Fibroblast of the aortic adventitia (primary cell): ENCODE measurements around the gene TMEM25. TPM values are rescaled to one million over a fixed set of nuclear protein-coding genes. Genes with fewer than 3 reads are reported as not detected.

Experiments used
- DNase-seq: peaks from one replicate; pipeline ENCODE4 v3.0.0-alpha.2; 2010; ENCODE audit warnings: low read depth
- H3K4me3 ChIP-seq: 2 replicates; pipeline ENCODE4 v1.5.1; 2011; ENCODE audit warnings: low read depth, mild to moderate bottlenecking, control low read depth, low read length, moderate library complexity
- CTCF ChIP-seq: IDR thresholded peaks from 2 replicates; pipeline ENCODE4 v1.5.1; 2011; ENCODE audit warnings: mild to moderate bottlenecking, low read length, control low read depth, inconsistent platforms; ENCODE audit not compliant: insufficient read depth
- total RNA-seq: library from RNA; depleted of rRNA; stranded (reverse); fragments of >200 nt; gene quantifications from 2 replicates; pipeline ENCODE4 v1.2.3, GENCODE V29; 2012; ENCODE audit warnings: low replicate concordance

Gene TMEM25
- total RNA-seq, 1 donor = 10.3 TPM

- no peak for DNase-seq
- no peak overlapping the region for H3K4me3 ChIP-seq
- no peak for TF ChIP-seq CTCF
These were observed 50.1 kb downstream of the TMEM25 start for GRCh38 chr11:118581057-118581456.

Other genes with a start within 250 kb of the TMEM25 start
- not detected in 2 replicates for gene CD3E, start 226.5 kb upstream of the TMEM25 start, total RNA-seq
- gene CD3D, start 188.5 kb upstream of the TMEM25 start, total RNA-seq = not detected in 2 replicates
- gene CD3G, start 186.8 kb upstream of the TMEM25 start, total RNA-seq = not detected in 2 replicates
- gene UBE4A, start 171.6 kb upstream of the TMEM25 start, total RNA-seq = 25.7 and 74.8 TPM in 2 replicates
- gene ATP5MG, start 129.6 kb upstream of the TMEM25 start, total RNA-seq = 55.2 and 72.8 TPM in 2 replicates
- gene KMT2A, start 94.7 kb upstream of the TMEM25 start, total RNA-seq = 38.9 and 49.8 TPM in 2 replicates
- 0.81 TPM in 1 of 2 replicates, not detected in the other for gene TTC36, start 3.7 kb upstream of the TMEM25 start, total RNA-seq
- gene IFT46, start 34.7 kb downstream of the TMEM25 start, total RNA-seq = 46.5 and 66.6 TPM in 2 replicates
- gene ARCN1, start 41.2 kb downstream of the TMEM25 start, total RNA-seq = 72.4 and 210 TPM in 2 replicates
- gene PHLDB1, start 76.4 kb downstream of the TMEM25 start, total RNA-seq = 49.1 and 93.5 TPM in 2 replicates
- not detected in 2 replicates for gene TREH, start 148.5 kb downstream of the TMEM25 start, total RNA-seq